ENCODE results near the gene SPEF1. TPM values are rescaled to one million over a fixed set of nuclear protein-coding genes. Genes with fewer than 3 reads are reported as not detected.

Gene SPEF1
- total RNA-seq, 3 donors from 2014 or later, result 0.33 to 0.88 TPM; not detected in 1

- H3K9me3 ChIP-seq, result no peaks in the 10 kb centered on the region
- TF ChIP-seq POLR2AphosphoS5 (IDR thresholded peaks at IDR 0.05) (no peak), CTCF (IDR thresholded peaks at IDR 0.05) (no peak), POLR2A (IDR thresholded peaks at IDR 0.05) (no peak)
- intact Hi-C loops (cut with DNase I; ENCODE audit: low total_unique reads), result loop anchor here (1.0 kb wide), 1 partner anchor 24 kb away; no protein-coding TSS in a partner anchor
- H3K27me3 ChIP-seq, result no peaks in the 10 kb centered on the region
- no peak for DNase-seq (ENCODE audit: low spot score in 2 of 2)
- no peaks in the 10 kb centered on the region for H3K4me1 ChIP-seq
- H3K4me3 ChIP-seq, result no peak overlapping the region
- no peaks in the 10 kb centered on the region for H3K36me3 ChIP-seq
- H3K27ac ChIP-seq, result peak overlapping the region in 1 of 2 donors; percentile 12
Observed at GRCh38 chr20:3764659-3765058, 16.6 kb downstream of the SPEF1 start.

DNA sequence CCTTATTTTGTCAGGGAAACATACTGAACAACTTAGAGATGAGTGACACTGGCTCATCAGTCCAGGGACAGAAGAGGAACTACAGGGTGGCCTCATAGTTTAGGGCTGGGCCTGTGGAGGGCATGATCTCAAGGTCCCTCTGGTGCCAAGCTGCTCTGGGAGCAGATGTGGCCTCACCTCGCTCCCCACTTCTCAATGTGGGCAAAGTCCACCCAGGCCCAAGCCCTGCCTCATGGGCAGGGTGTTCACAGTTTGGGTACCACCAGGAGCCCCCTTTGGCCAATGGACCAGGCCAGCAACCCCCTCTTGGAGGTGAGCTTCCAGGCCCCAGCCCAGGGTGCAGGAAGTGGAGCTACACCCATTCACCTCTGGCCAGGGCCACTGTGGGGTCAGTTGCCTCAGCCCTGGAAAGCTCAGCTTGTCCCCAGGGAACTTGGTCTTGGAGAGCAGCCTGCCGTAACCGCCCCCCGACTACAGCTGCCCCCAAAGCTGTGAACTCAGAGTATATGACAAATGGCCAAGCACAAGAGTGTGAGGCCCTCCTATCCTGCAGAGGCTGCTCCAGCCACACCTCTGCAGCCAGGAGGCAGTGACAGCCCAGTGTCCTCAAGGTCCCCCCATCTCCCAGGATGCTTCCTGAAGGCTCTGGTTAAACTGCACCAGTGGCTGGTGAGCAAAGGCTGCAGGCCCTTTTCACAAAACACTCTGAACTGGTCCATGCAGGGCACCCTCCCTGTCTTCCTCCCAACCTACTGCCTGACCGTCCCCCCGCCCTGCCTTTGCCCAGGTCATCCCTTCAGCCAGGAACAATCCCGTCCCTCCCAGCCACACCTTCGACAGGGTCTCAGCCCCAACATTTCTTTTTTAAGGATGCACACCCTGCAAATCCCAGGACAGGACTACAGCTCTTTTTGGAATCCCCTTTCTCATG, 17.3 kb downstream of the SPEF1 start:
- TF ChIP-seq POLR2AphosphoS5 (IDR thresholded peaks at IDR 0.05) (no peak), CTCF (IDR thresholded peaks at IDR 0.05) (no peak), POLR2A (IDR thresholded peaks at IDR 0.05) (no peak)
- intact Hi-C loops (cut with DNase I; ENCODE audit: low total_unique reads), result no loop called here
- H3K9me3 ChIP-seq, result no peaks in the 10 kb centered on the region
- H3K27ac ChIP-seq, result peak overlapping the region in 1 of 2 donors; percentile 38
- H3K27me3 ChIP-seq, result no peaks in the 10 kb centered on the region
- H3K36me3 ChIP-seq, result no peaks in the 10 kb centered on the region
- H3K4me1 ChIP-seq, result no peaks in the 10 kb centered on the region
- no peak for DNase-seq (ENCODE audit: low spot score in 2 of 2)
- no peak overlapping the region for H3K4me3 ChIP-seq

GRCh38 chr20:3760655-3761348, 20.4 kb downstream of the SPEF1 start:
- peak overlapping the region in 1 of 2 donors; percentile 38 for H3K27ac ChIP-seq
- H3K4me1 ChIP-seq, result no peaks in the 10 kb centered on the region
- DNase-seq (ENCODE audit: low spot score in 2 of 2), result no peak

DNA sequence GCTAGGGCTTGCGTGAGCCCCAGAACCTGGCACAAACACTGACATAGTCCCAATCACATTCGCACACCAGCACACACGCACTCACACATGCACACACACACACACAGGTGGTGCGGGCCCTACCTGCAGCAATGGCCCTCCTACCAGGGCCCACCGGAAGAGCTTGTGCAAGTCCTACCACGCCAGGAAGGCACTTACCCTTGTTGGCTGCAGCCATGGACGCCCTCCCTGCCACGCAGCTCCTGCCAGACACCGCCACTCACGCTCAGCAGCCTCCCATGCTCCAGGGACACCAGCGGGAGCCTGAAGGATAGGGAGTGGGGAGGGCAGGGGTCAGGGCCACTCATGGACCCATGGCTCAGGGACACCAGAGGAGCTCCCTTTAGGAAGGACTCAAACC, 21.4 kb downstream of the SPEF1 start:
- Histone ChIP-seq H3K27me3 (no peaks in the 10 kb centered on the region), H3K4me3 (no peak overlapping the region), H3K27ac (peak overlapping the region in 1 of 2 donors; percentile 75), H3K36me3 (no peaks in the 10 kb centered on the region), H3K4me1 (no peaks in the 10 kb centered on the region), H3K9me3 (no peaks in the 10 kb centered on the region)
- TF ChIP-seq POLR2AphosphoS5 (IDR thresholded peaks at IDR 0.05), result no peak
- no peak for TF ChIP-seq CTCF (IDR thresholded peaks at IDR 0.05)
- TF ChIP-seq POLR2A (IDR thresholded peaks at IDR 0.05), result no peak
- DNase-seq (ENCODE audit: low spot score in 2 of 2), result no peak
- intact Hi-C loops (cut with DNase I; ENCODE audit: low total_unique reads), result loop anchor here (1.0 kb wide), 1 partner anchor 30 kb away; no protein-coding TSS in a partner anchor

More at GRCh38 chr20:3760655-3761348, 20.4 kb downstream of the SPEF1 start:
- Histone ChIP-seq H3K27me3 (no peaks in the 10 kb centered on the region), H3K36me3 (no peaks in the 10 kb centered on the region), H3K9me3 (no peaks in the 10 kb centered on the region), H3K4me3 (no peak overlapping the region)
- intact Hi-C loops (cut with DNase I; ENCODE audit: low total_unique reads), result loop anchor here (1.0 kb wide), 1 partner anchor 29 kb away; no protein-coding TSS in a partner anchor
- TF ChIP-seq POLR2AphosphoS5 (IDR thresholded peaks at IDR 0.05) (no peak), POLR2A (IDR thresholded peaks at IDR 0.05) (no peak)

GRCh38 chr20:3759316-3759823, 21.9 kb downstream of the SPEF1 start:
- intact Hi-C loops (cut with DNase I; ENCODE audit: low total_unique reads), result no loop called here
- no peaks in the 10 kb centered on the region for H3K4me1 ChIP-seq

More at GRCh38 chr20:3759316-3759823, 21.9 kb downstream of the SPEF1 start:
- H3K4me3 ChIP-seq, result no peak overlapping the region
- H3K36me3 ChIP-seq, result no peaks in the 10 kb centered on the region
- H3K27ac ChIP-seq, result peak overlapping the region in 1 of 2 donors; percentile 75
- no peaks in the 10 kb centered on the region for H3K27me3 ChIP-seq
- TF ChIP-seq POLR2A (IDR thresholded peaks at IDR 0.05) (no peak), POLR2AphosphoS5 (IDR thresholded peaks at IDR 0.05) (no peak), CTCF (IDR thresholded peaks at IDR 0.05) (no peak)
- no peaks in the 10 kb centered on the region for H3K9me3 ChIP-seq
- no peak for DNase-seq (ENCODE audit: low spot score in 2 of 2)

All from breast epithelium (tissue), 4 donors.